GM12878 (cell line): ENCODE data around the gene ANKRD44. TPM values are rescaled to one million over a fixed set of nuclear protein-coding genes. Genes with fewer than 3 reads are reported as not detected.

Source experiments
- BACH1 ChIP-seq: fragments of 450-650 bp; IDR thresholded peaks from 2 replicates; pipeline ENCODE4 v1.6.1; 2017; ENCODE audit warnings: mild to moderate bottlenecking, borderline replicate concordance
- CBX3 ChIP-seq: fragments of 200-600 bp; sonication (generic); IDR thresholded peaks from 2 replicates; pipeline ENCODE4 v1.6.1; 2016; ENCODE audit warnings: low read depth, borderline replicate concordance
- CHD1 ChIP-seq: IDR thresholded peaks from 2 replicates; pipeline ENCODE4 v1.6.1; 2012; ENCODE audit warnings: low read depth, low read length, improper control_type of control experiment
- HCFC1 ChIP-seq: fragments of 150-350 bp; IDR thresholded peaks from 2 replicates; pipeline ENCODE4 v1.6.1; 2014; ENCODE audit warnings: low read length
- IKZF1 ChIP-seq: fragments of 450-650 bp; conservative IDR thresholded peaks from 2 replicates; pipeline ENCODE4 v1.6.1; 2017; ENCODE audit warnings: antibody characterized with exemption, mild to moderate bottlenecking
- IKZF2 ChIP-seq, 2 experiments: fragments of 450-650 bp; IDR thresholded peaks; 2 replicates each; pipeline ENCODE4 v1.6.1; 2017; ENCODE audit warnings: mild to moderate bottlenecking in 2 of 2, moderate library complexity in 2 of 2
- KAT2A ChIP-seq: conservative IDR thresholded peaks from 2 replicates; pipeline ENCODE4 v1.6.1; 2011; ENCODE audit warnings: low read depth, low read length; ENCODE audit not compliant: control insufficient read depth
- KDM1A ChIP-seq: fragments of 200-600 bp; sonication (generic); IDR thresholded peaks from 2 replicates; pipeline ENCODE4 v1.6.1; 2016; ENCODE audit warnings: borderline replicate concordance
- NKRF ChIP-seq: fragments of 450-650 bp; conservative IDR thresholded peaks from 2 replicates; pipeline ENCODE4 v1.6.1; 2017; ENCODE audit warnings: mild to moderate bottlenecking, moderate library complexity
- PKNOX1 ChIP-seq: fragments of 450-650 bp; IDR thresholded peaks from 2 replicates; pipeline ENCODE4 v1.6.1; 2016; ENCODE audit warnings: mild to moderate bottlenecking
- POU2F2 ChIP-seq: IDR thresholded peaks from 3 replicates; pipeline ENCODE4 v1.6.1; 2011; ENCODE audit warnings: low read depth, mild to moderate bottlenecking, low read length, borderline replicate concordance
- PRDM15 ChIP-seq: fragments of 450-650 bp; formaldehyde crosslinking; IDR thresholded peaks from 2 replicates; pipeline ENCODE4 v1.4.0; 2020; ENCODE audit warnings: mild to moderate bottlenecking, moderate library complexity
- RBBP5 ChIP-seq: fragments of 200-600 bp; sonication (generic); conservative IDR thresholded peaks from 2 replicates; pipeline ENCODE4 v1.6.1; 2016
- RELA ChIP-seq: fragments of 450-650 bp; IDR thresholded peaks from 2 replicates; pipeline ENCODE4 v1.8.0; 2014; ENCODE audit warnings: borderline replicate concordance; ENCODE audit not compliant: partially characterized antibody
- SIX5 ChIP-seq: IDR thresholded peaks from 2 replicates; pipeline ENCODE4 v1.6.1; 2011; ENCODE audit warnings: mild to moderate bottlenecking, low read depth, low read length, moderate library complexity; ENCODE audit not compliant: severe bottlenecking
- SMARCA5 ChIP-seq: fragments of 450-650 bp; IDR thresholded peaks from 2 replicates; pipeline ENCODE4 v1.6.1; 2017; ENCODE audit warnings: mild to moderate bottlenecking
- SREBF1 ChIP-seq: IDR thresholded peaks from 2 replicates; pipeline ENCODE4 v1.6.1; 2012; ENCODE audit warnings: mild to moderate bottlenecking, low read length
- ZNF217 ChIP-seq: fragments of 450-650 bp; IDR thresholded peaks from 2 replicates; pipeline ENCODE4 v1.6.1; 2017; ENCODE audit warnings: antibody characterized with exemption, mild to moderate bottlenecking
- ZNF274 ChIP-seq: IDR thresholded peaks from one replicate; pipeline ENCODE4 v1.8.0; 2011; ENCODE audit not compliant: insufficient read length, insufficient read depth
- ZNF592 ChIP-seq: fragments of 450-650 bp; IDR thresholded peaks from 2 replicates; pipeline ENCODE4 v1.6.1; 2017; ENCODE audit warnings: mild to moderate bottlenecking, moderate library complexity
- ZZZ3 ChIP-seq: IDR thresholded peaks from 2 replicates; pipeline ENCODE4 v1.6.1; 2011; ENCODE audit warnings: low read depth; ENCODE audit not compliant: control insufficient read depth, insufficient read length
- polyA plus RNA-seq, 11 experiments: library from polyadenylated mRNA; depleted of rRNA in 4 of 11; unstranded in 6 of 11; stranded (reverse) in 5 of 11; fragments of >200 nt; fragmentation: Nextera tagmentation in 4 of 11; fragmentation: Illumina TruSeq in 1 of 11; extraction: Ambion mirVana in 4 of 11; extraction: Trizol in 1 of 11; gene quantifications; 1 replicate in 1 of 11; 2 replicates in 10 of 11; pipeline versions ENCODE4 v1.2.1 to v1.2.3, GENCODE V29; 2011 to 2016; ENCODE audit warnings: inconsistent platforms in 2 of 11, missing spikeins in 2 of 11, low read depth in 1 of 11
- total RNA-seq, 4 experiments: library from RNA; depleted of rRNA in 3 of 4; stranded (reverse); fragments of >200 nt in 3 of 4; fragmentation: Illumina TruSeq in 1 of 4; extraction: Trizol in 1 of 4; gene quantifications; 2 replicates each; pipeline versions ENCODE4 v1.2.1 to v1.2.3, GENCODE V29; 2013 to 2021

The ANKRD44 gene
- total and polyA plus RNA-seq, 10 of the 15 experiments (the other 5 are each of a cell fraction or from before 2014, with no cell fraction given), result 19.1 to 99.1 (median 59.6) TPM

GRCh38 chr2:197211881-197212342, 98.7 kb downstream of the ANKRD44 start (continued):
- no peak for TF ChIP-seq PKNOX1
- no peak for TF ChIP-seq ZNF592
- no peak for TF ChIP-seq SMARCA5
- no peak for TF ChIP-seq ZNF217
- TF ChIP-seq CHD1, result no peak
- no peak for TF ChIP-seq ZNF274
- TF ChIP-seq RELA, result peak; percentile 89
- no peak for TF ChIP-seq NKRF
- TF ChIP-seq CBX3, result no peak
- TF ChIP-seq KAT2A, result no peak
- no peak for TF ChIP-seq ZZZ3
- no peak for TF ChIP-seq SIX5
- TF ChIP-seq RBBP5, result no peak
- peak; percentile 95 for TF ChIP-seq IKZF1
- TF ChIP-seq KDM1A, result no peak
- peak; percentile 97 to 98 for TF ChIP-seq IKZF2 (IDR thresholded peaks at IDR 0.05)
- peak; percentile 32; the same call in 1 of the 3 replicates for TF ChIP-seq POU2F2
- TF ChIP-seq BACH1, result no peak
- TF ChIP-seq SREBF1, result no peak
- no peak for TF ChIP-seq PRDM15 (CRISPR knock-in tag)
- no peak for TF ChIP-seq HCFC1
